SJSA1 (cell line): ENCODE data around the gene PDC. TPM values are rescaled to one million over a fixed set of nuclear protein-coding genes. Genes with fewer than 3 reads are reported as not detected.
"Not testable (repeated sequence)": the region's sequence is repeated elsewhere in the genome, so short reads cannot be mapped to it uniquely, and the experiment has no call there.

Experiments
- DNase-seq, 2 experiments: peaks; one replicate each; pipeline ENCODE4 v3.0.0-alpha.2; 2015 to 2020; ENCODE audit warnings: low spot score in 2 of 2, low read depth in 1 of 2
- H3K27ac ChIP-seq: fragments of 250-450 bp; sonication (Bioruptor Pico); 2 replicates; pipeline ENCODE4 v1.5.1; 2020; ENCODE audit warnings: mild to moderate bottlenecking, moderate library complexity
- H3K27me3 ChIP-seq: fragments of 250-450 bp; sonication (Bioruptor Pico); replicated peaks from 2 replicates; pipeline ENCODE4 v1.5.1; 2020; ENCODE audit warnings: mild to moderate bottlenecking, moderate library complexity
- H3K36me3 ChIP-seq: fragments of 250-450 bp; sonication (Bioruptor Pico); 2 replicates; pipeline ENCODE4 v1.5.1; 2020; ENCODE audit warnings: mild to moderate bottlenecking
- H3K4me1 ChIP-seq: fragments of 250-450 bp; sonication (Bioruptor Pico); replicated peaks from 2 replicates; pipeline ENCODE4 v1.6.1; 2021; ENCODE audit warnings: mild to moderate bottlenecking
- H3K4me3 ChIP-seq: fragments of 250-450 bp; sonication (Bioruptor Pico); 2 replicates; pipeline ENCODE4 v1.5.1; 2020; ENCODE audit warnings: mild to moderate bottlenecking
- H3K9me3 ChIP-seq: fragments of 250-450 bp; sonication (Bioruptor Pico); replicated peaks from 2 replicates; pipeline ENCODE4 v1.5.1; 2020; ENCODE audit warnings: mild to moderate bottlenecking
- total RNA-seq: library from RNA; depleted of rRNA; stranded (reverse); fragments of >200 nt; shearing (Covaris generic); gene quantifications from 2 replicates; pipeline ENCODE4 v1.2.3, GENCODE V29; 2014; rRNA removed

Gene PDC
- total RNA-seq, 1 experiment from 2014 or later: not detected

DNA sequence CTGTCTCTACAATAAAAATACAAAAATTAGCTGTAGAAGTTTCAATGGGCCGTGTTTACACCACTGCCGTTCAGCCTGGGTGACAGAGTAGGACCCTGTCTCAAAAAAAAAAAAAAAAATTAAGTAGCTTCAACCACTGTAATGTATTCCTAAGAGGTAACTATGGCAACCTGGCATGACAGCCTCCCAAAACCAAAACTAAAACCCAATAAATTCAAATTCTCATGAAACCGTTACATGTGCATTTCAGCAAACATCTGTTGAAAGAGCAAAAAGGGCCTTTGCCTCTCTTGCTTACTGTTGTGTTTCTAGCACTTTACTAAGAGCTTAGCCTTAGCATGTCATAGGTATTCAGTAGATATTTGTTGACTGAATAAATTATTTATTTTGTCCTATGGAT, 51.8 kb downstream of the PDC start:
- Histone ChIP-seq H3K27ac (no peak overlapping the region), H3K9me3 (no peaks in the 10 kb centered on the region), H3K36me3 (peaks cover 61% of the 10 kb centered on the region), H3K27me3 (no peaks in the 10 kb centered on the region), H3K4me1 (no peaks in the 10 kb centered on the region), H3K4me3 (no peak overlapping the region)
- DNase-seq: no peak

DNA sequence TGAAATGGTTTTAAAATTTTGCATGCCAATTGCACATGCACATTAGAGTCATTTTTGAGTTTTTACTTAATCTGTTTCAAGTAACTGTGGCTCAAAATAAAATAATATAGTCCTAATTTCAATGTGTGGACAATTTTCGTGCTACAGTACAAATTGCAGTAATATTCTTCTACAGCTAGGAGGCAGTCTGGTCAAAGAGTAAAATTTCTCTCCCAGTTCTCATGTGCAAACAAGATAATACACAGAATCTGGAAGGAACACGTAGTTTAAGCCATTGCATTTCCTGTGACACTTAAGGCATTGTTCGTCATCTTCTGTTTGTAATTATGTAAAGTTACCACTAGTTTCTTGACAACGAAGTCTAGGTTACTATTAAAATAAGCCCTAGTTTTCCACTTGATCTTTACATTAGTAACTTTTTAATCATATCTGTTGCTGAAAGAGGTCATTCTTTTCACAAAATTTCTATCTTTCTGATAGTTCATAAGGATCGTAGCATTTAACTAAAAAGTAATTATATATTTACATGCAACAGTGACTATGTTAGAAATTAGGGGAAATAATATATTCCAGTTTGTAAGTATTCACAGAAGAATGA, 56.4 kb downstream of the PDC start:
- Histone ChIP-seq H3K4me1 (no peaks in the 10 kb centered on the region), H3K27me3 (no peaks in the 10 kb centered on the region), H3K4me3 (no peak overlapping the region), H3K27ac (no peak overlapping the region), H3K36me3 (peaks cover 65% of the 10 kb centered on the region), H3K9me3 (no peaks in the 10 kb centered on the region)
- DNase-seq: no peak

GRCh38 chr1:186403632-186404031, 57.3 kb downstream of the PDC start:
- Histone ChIP-seq H3K4me1 (no peaks in the 10 kb centered on the region), H3K27ac (no peak overlapping the region), H3K36me3 (peaks cover 68% of the 10 kb centered on the region), H3K4me3 (no peak overlapping the region), H3K9me3 (no peaks in the 10 kb centered on the region), H3K27me3 (no peaks in the 10 kb centered on the region)
- no peak for DNase-seq

GRCh38 chr1:186401446-186401845, 59.5 kb downstream of the PDC start:
- not testable (repeated sequence) for H3K27ac ChIP-seq, DNase-seq

More at GRCh38 chr1:186401446-186401845, 59.5 kb downstream of the PDC start:
- H3K36me3 ChIP-seq: peaks cover 67% of the 10 kb centered on the region
- not testable (repeated sequence) for H3K4me3 ChIP-seq, H3K9me3 ChIP-seq, H3K27me3 ChIP-seq, H3K4me1 ChIP-seq

Other genes with a start within 250 kb of the PDC start
- 0.44 TPM in 1 of 2 replicates, not detected in the other for gene PRG4, start 164.8 kb downstream of the PDC start, total RNA-seq
- gene TPR, start 85.9 kb downstream of the PDC start, total RNA-seq: 53.0 and 61.8 TPM in 2 replicates
- gene ODR4, start 85.3 kb downstream of the PDC start, total RNA-seq: 16.4 and 19.2 TPM in 2 replicates
- 0.13 TPM in 1 of 2 replicates, not detected in the other for gene PTGS2, start 219.3 kb upstream of the PDC start, total RNA-seq